AG08396 (cell line): ENCODE measurements around the gene MRPS16.
"Not testable (repeated sequence)": the region's sequence is repeated elsewhere in the genome, so short reads cannot be mapped to it uniquely, and the experiment has no call there.

Source experiments
- DNase-seq: peaks from one replicate; pipeline ENCODE4 v3.0.0; 2012; ENCODE audit warnings: low spot score, mixed read lengths

The MRPS16 gene

GRCh38 chr10:73252445-73253224 lies at the start of gene MRPS16:
Gene MRPS16 (minus strand): TSS chr10:73252644. CDS start chr10:73252482, 162 bp downstream.
- peak; percentile 92 for DNase-seq

GRCh38 chr10:73296946-73297345 lies 44.5 kb upstream of the MRPS16 start:
- DNase-seq = no peak

DNA sequence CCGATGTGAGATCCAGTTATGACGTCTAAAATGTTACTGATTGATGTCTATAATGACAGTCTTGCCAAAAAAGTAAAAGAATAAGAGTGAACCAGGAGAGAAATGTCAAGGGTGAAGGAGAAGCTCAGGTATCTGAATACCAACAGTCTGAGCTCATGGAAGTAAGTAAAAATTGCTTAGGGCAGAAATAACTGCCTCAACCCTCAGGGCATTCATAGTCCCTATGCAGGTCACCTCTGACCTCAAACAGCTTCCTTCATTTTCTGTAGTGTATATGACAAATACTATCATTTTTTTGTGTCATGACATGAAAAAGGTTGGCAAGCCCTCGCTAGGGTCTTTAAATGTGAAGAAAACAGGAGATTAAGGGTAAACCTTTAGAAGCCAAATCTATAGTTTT lies 41.0 kb upstream of the MRPS16 start:
- DNase-seq = no peak

GRCh38 chr10:73289958-73290357 lies 37.5 kb upstream of the MRPS16 start:
- no peak for DNase-seq

DNA sequence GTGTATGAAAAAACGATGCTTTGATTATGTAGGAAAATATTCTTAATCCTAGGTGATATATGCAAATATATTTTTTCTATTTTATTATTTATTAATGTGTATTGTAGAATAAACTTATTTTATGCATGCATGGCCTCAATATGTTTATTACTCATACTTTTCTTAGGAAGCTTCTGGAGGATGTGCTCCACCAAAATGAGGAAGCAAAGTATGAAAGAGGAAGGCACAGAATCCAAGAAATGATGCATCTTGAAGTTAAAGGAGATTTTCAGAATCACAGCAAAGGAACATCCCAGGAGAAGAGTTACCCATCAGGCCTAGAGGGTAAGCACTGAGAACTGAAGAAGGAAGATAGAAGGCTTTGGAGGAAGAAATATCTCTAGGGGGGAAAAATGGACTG lies 35.0 kb upstream of the MRPS16 start:
- no peak for DNase-seq

DNA sequence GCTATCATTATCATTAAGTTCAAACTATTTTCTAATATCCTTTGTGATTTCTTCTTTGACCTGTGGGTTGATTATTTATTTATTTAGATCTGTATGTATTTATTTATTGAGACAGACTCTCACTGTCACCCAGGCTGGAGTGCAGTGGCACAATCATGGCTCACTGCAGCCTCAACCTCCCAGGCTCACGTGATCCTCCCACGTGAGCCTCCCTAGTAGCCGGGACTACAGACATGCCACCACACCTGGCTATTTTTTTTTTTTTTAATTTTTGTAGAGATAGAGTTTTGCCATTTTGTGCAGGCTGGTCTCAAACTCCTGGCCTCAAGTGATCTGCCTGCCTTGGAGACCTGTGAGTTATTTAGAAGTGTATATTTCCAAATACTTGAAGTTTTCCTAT lies 28.7 kb upstream of the MRPS16 start:
- no peak for DNase-seq

- DNase-seq = no peak
Measured at GRCh38 chr10:73264423-73264822, 12.0 kb upstream of the MRPS16 start.

DNA sequence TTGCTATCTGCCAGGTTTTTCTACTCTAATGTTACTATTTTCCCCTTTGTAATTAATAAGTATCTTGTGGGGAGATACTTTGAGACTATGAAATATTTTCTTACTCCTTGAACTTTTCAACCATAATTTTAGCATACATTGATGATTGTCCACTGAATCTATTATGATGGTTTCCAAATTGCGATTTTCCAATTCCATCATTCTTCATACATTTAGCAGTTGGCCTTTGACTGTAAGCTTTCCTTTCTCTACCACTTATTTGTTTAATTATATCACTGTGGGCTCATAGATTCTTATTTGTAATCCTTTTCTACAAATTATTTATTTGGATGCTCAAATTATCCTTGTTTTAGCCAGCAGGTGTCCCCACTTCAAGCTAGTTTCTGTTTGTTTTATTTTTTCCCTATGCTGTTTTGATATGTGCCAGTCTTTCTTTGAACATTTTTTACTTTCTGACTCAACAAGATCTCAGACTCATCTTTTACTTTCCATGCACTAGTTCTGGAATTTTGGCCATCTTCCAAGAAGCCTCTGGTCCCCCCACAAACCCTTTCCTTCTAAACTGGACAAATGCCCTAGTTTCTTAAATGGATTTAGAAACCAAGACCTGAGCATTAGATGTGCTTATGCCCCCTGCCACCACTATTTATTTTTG lies 11.4 kb upstream of the MRPS16 start:
- DNase-seq = peak; percentile 27

DNA sequence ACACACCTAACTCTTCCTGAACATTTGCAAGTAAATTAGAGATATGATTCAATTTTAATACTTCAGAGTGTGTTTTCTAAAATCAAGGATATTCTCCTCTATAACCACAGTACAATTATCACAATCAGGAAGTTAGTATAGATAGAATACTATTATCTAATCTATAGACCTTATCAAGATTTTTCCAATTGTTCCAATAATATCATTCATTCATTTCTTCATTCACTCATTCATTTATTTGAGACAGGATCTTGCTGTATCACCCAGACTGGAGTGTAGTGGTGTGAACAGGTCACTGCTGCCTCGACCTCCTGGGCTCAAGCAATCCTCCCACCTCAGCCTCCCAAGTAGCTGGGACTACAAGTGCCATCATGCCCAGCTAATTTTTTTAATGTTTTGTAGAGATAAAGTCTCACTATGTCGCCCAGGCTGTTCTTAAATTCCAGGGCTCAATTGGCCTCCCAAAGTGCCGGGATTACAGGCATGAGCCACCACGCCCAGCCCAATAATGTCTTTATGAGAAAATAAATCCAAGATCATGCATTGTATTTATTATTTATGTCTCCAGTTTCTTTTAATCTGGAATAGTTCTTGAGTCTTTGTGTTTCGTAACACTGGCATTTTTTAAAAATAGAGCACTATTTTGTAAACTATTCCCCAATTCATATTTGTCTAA lies 10.6 kb upstream of the MRPS16 start:
- DNase-seq = no peak

DNA sequence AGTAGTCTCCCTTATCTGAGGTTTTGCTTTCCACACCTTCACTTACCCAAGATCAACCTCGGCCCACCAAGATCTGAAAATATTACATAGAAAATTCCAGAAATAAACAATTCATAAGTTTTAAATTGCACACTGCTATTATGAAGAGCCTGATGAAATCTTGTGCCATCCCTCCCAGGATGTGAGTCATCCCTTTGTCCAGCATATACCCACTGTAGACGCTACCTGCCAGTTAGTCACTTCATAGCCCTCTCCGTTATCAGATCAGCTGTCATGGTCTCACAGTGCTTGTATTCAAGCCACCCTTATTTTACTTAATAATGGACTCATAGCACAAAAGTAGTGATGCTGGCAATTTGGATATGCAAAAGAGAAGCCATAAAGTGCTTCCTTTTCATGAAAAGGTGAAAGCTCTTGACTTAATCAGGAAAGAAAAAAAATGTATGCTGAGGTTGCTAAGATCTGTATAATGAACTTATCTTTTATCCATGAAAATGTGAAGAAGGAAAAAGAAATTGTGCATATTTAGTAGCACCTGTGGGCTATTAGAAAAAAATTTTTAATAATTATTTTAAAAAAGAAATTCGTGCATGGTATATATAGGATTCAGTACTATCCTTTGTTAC lies 9.8 kb upstream of the MRPS16 start:
- DNase-seq = no peak

DNA sequence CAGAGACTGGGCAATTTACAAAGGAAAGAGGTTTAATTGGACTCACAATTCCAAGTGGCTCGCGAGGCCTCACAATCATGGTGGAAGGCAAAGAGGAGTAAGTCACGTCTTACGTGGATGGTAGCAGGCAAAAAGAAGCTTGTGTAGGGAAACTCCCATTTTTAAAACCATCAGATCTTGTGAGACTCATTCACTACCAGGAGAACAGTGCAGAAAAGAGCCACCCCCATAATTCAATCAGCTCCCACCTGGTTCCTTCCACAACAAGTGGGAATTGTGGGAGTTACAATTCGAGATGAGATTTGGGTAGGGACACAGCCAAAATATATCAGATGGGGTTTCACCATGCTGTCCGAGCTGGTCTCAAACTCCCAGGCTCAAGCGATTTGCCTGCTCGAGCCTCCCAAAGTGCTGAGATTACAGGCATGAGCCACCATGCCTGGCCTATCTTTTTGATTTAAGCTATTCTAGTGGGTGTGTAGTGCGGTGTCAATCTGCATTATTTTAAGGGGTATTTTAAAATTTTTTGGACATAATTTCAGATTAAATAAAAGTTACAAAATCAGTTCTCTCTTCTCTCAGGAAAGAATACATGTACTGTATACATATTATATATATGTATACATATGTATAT lies 9.0 kb upstream of the MRPS16 start:
- DNase-seq = no peak

- not testable (repeated sequence) for DNase-seq
Measured at GRCh38 chr10:73258612-73259011, 6.2 kb upstream of the MRPS16 start.

- DNase-seq = no peak
Measured at GRCh38 chr10:73253225-73253555, 746 bp upstream of the MRPS16 start.

GRCh38 chr10:73251683-73252444 lies 580 bp downstream of the MRPS16 start:
- DNase-seq = peak; percentile 83

GRCh38 chr10:73248259-73248724 lies 4.2 kb downstream of the MRPS16 start:
- no peak for DNase-seq

DNA sequence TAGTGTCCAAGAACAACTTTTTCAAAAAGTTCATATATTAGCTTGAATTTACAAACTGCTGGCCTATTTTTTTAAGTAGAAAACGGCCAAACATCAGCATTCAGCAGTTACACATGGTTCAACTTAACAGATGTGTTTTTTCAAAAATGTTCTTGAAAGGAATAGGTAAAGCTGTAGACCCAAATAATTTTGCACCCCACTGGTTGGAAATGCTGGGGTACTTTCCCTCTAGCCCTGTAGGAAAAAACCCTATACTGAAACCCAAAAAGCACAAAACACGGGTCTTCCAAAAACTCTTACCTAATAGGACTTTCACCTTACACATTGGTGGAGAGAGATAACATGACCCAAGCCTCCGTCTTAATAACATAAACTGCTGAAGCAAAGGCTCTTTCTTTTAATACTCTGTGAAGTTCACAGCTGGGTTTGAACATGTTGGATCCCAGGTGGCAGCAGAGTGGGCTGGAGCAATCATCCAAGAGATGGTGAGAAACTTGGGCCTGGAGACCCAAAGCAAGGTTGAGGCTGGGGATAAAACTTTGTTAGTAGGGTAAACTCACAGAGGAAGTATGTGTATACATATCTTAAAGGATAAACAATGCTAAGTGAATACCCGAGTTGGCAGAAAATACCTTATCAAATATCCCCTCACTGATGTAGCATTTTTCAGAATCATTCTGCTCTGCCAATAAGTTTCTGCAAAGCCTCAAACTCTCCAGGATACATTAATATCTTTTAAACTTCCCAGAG lies 4.8 kb downstream of the MRPS16 start:
- peak; percentile 16 for DNase-seq

DNA sequence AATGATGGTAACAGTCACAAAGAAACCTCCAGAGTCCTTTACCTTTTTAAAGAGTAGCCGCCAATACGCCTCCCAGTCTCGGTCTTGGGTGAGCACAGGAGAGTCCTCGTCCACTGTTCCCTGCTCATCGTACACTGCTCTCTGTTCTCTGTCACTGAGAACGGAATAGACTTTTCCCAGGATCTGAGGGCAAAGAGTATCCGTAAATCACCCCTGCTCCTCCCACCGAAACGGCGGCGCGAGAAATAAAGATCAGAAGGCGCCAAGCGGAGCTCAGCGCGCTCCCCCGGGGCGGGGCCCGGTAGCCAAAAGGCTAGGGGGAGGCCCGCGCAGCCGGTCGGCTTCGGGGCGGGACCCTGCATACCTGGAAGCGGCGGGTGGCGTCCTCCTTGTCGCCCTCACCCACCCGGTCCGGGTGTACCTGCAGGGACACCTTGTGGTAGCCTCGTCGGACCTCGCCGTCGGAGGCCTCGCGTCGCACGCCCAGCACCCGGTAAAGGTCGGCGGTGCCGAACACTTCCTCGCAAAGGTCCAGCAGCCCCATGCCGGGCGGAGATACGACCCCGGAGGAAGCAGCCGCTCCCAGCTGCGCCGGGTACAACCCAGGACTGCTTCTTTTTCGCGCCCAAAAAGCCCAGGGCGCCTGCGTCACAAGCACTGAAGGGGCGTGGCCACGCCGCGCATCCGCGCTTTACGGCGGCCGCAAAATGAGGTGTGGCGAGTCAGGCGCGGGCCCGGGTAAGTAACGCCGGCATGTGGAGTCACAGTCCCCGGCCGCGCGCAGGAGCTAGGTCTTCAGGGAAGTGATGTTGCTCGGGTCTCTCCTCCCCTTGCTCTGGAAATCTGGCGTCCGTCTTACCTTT lies 5.6 kb downstream of the MRPS16 start, which contains the start of gene DNAJC9:
Gene DNAJC9 (minus strand): TSS at position 610 of the 863 bp plus-strand sequence. CDS start 66 bp downstream, at position 544.
- DNase-seq = peak; percentile 96

DNA sequence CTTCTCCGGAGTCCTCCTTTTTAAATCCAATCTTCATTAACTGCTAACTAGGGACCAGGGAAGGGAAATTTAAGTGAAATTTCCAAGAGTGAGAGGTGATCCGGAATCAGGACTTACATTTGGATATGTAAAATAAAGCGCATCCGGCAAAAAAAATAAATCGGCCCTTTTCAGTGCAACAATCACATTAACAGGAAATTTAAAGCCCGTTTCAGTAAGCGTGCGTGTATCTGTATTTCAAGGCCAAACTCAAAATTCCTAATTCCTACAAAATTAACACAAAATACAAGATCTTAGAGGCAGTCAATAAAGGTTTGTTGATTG lies 6.2 kb downstream of the MRPS16 start:
- no peak for DNase-seq

DNA sequence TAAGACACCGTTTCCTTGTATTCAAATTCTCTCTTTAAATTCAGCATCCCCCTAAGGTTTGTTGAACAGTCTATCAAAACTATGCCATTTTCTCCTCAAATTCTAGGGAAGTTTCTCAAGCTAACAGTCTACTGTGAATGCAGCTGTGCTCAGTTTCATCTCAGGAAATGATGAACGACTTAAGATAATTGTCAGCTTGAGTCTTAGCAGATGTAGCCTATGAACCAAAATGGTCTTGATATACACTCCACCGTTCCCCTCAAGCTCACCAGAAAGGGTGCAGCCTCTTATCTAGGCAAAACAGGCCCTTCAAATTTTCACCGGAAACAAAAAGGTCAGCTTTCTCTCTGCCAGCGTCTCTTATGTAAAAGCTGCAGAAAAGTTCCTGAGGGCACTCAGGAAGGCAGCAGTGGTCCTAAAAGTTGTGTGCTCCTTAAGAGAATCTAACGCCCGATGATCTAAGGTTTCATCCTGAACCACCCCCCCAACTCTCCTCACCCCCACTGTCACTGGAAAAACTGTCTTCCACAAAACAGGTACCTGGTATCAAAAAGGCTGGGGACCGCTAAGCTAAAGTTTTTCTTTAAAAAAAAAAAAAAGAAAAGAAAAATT lies 7.5 kb downstream of the MRPS16 start:
- no peak for DNase-seq
